ENCODE data around the gene SESN1. TPM values are rescaled to one million over a fixed set of nuclear protein-coding genes. Genes with fewer than 3 reads are reported as not detected.

Gene SESN1
- polyA plus RNA-seq, 3 donors, result 1.8 to 21.0 (median 3.1) TPM

- Mint-ChIP-seq H3K27ac (no peak overlapping the region), H3K4me1 (peaks cover 17% of the 10 kb centered on the region), H3K4me3 (no peak overlapping the region), H3K36me3 (no peaks in the 10 kb centered on the region), H3K9me3 (peaks cover 0 to 4% (median 0%) of the 10 kb centered on the region in 7 donors), H3K27me3 (ENCODE audit: low read depth in 3 of 3) (peaks cover 0 to 2% (median 0%) of the 10 kb centered on the region in 3 donors)
- Histone ChIP-seq H2AFZ (ENCODE audit: insufficient read depth, low read depth, low read length, poor library complexity, severe bottlenecking) (no peak overlapping the region), H3K9me3 (replicated peaks in 1 of 2; ENCODE audit: control insufficient read depth in 1 of 2, insufficient read depth in 1 of 2, low read length in 2 of 2) (no peaks in the 10 kb centered on the region), H3K4me1 (ENCODE audit: control insufficient read depth in 1 of 2, insufficient read depth in 2 of 2, low read length in 2 of 2) (peaks cover 5 to 18% of the 10 kb centered on the region in 2 donors), H3K79me2 (ENCODE audit: insufficient read depth, low read length) (no peaks in the 10 kb centered on the region), H3K27me3 (ENCODE audit: control insufficient read depth in 2 of 2, insufficient read depth in 2 of 2, low read length in 2 of 2) (no peaks in the 10 kb centered on the region), H4K20me1 (ENCODE audit: insufficient read depth, low read length) (no peaks in the 10 kb centered on the region), H3K4me2 (replicated peaks; ENCODE audit: extremely low read depth, low read length, poor library complexity, severe bottlenecking) (no peak overlapping the region), H3K9ac (ENCODE audit: insufficient read depth, low read length, poor library complexity, severe bottlenecking) (no peak overlapping the region), H3K36me3 (replicated peaks in 1 of 2; ENCODE audit: control insufficient read depth in 1 of 2, insufficient read depth in 2 of 2, low read length in 2 of 2) (no peaks in the 10 kb centered on the region), H3K4me3 (replicated peaks in 1 of 3; ENCODE audit: low read depth in 2 of 3, low read length in 3 of 3) (no peak overlapping the region), H3K27ac (ENCODE audit: low read depth in 1 of 2, low read length in 2 of 2) (no peak overlapping the region)
- no peak for TF ChIP-seq CTCF (IDR thresholded peaks at IDR 0.05)
- DNase-seq, result no peak
- no CpG with 5 or more reads among the region's 2 CpGs for WGBS (ENCODE audit: insufficient coverage)
- intact Hi-C loops (cut with micrococcal nuclease), result no loop called here
Measured at GRCh38 chr6:108941859-108942258, 152.8 kb downstream of the SESN1 start.

GRCh38 chr6:108941281-108941680 lies 153.4 kb downstream of the SESN1 start:
- intact Hi-C loops (cut with micrococcal nuclease), result no loop called here
- Histone ChIP-seq H3K9ac (ENCODE audit: insufficient read depth, low read length, poor library complexity, severe bottlenecking) (no peak overlapping the region), H3K4me3 (replicated peaks in 1 of 3; ENCODE audit: low read depth in 2 of 3, low read length in 3 of 3) (no peak overlapping the region), H3K36me3 (replicated peaks in 1 of 2; ENCODE audit: control insufficient read depth in 1 of 2, insufficient read depth in 2 of 2, low read length in 2 of 2) (no peaks in the 10 kb centered on the region), H3K4me2 (replicated peaks; ENCODE audit: extremely low read depth, low read length, poor library complexity, severe bottlenecking) (no peak overlapping the region), H3K9me3 (replicated peaks in 1 of 2; ENCODE audit: control insufficient read depth in 1 of 2, insufficient read depth in 1 of 2, low read length in 2 of 2) (no peaks in the 10 kb centered on the region), H3K79me2 (ENCODE audit: insufficient read depth, low read length) (no peaks in the 10 kb centered on the region), H3K27me3 (ENCODE audit: control insufficient read depth in 2 of 2, insufficient read depth in 2 of 2, low read length in 2 of 2) (no peaks in the 10 kb centered on the region), H3K27ac (ENCODE audit: low read depth in 1 of 2, low read length in 2 of 2) (no peak overlapping the region), H4K20me1 (ENCODE audit: insufficient read depth, low read length) (no peaks in the 10 kb centered on the region), H3K4me1 (ENCODE audit: control insufficient read depth in 1 of 2, insufficient read depth in 2 of 2, low read length in 2 of 2) (peaks cover 3 to 14% of the 10 kb centered on the region in 2 donors), H2AFZ (ENCODE audit: insufficient read depth, low read depth, low read length, poor library complexity, severe bottlenecking) (no peak overlapping the region)
- Mint-ChIP-seq H3K36me3 (no peaks in the 10 kb centered on the region), H3K27ac (no peak overlapping the region), H3K4me3 (no peak overlapping the region), H3K27me3 (ENCODE audit: low read depth in 3 of 3) (peaks cover 0 to 2% (median 0%) of the 10 kb centered on the region in 3 donors), H3K9me3 (peaks cover 0 to 4% (median 0%) of the 10 kb centered on the region in 7 donors), H3K4me1 (peaks cover 12% of the 10 kb centered on the region)
- TF ChIP-seq CTCF (IDR thresholded peaks at IDR 0.05), result no peak
- WGBS (ENCODE audit: insufficient coverage), result no CpG with 5 or more reads among the region's 1 CpG
- no peak for DNase-seq
